Ovary (tissue), 9 donors: ENCODE results near the gene BAX. TPM values are rescaled to one million over a fixed set of nuclear protein-coding genes. Genes with fewer than 3 reads are reported as not detected.
A peak's percentile ranks its signal among the peaks of the same experiment; 100 is the strongest.
"Not testable (repeated sequence)": the region's sequence is repeated elsewhere in the genome, so short reads cannot be mapped to it uniquely, and the experiment has no call there.

Experiments used
- DNase-seq, 5 donors: peaks; one replicate each; pipeline ENCODE4 v3.0.0-alpha.2; 2019 to 2020
- H3K27ac ChIP-seq, 2 donors: fragments of 200-600 bp; one replicate each; pipeline versions ENCODE4 v1.5.1 to v1.8.0; 2019 to 2022
- H3K27me3 ChIP-seq: fragments of 200-600 bp; one replicate; pipeline ENCODE4 v1.8.0; 2022
- H3K36me3 ChIP-seq: fragments of 200-600 bp; sonication (generic); one replicate; pipeline ENCODE4 v1.5.1; 2019
- H3K4me1 ChIP-seq: one replicate; pipeline ENCODE4 v1.8.1; 2013; ENCODE audit warnings: mild to moderate bottlenecking, moderate library complexity; ENCODE audit not compliant: insufficient read depth
- H3K4me3 ChIP-seq: fragments of 200-600 bp; sonication (generic); one replicate; pipeline ENCODE4 v1.5.1; 2017
- H3K9me3 ChIP-seq, 2 donors: fragments of 200-600 bp in 1 of 2; sonication (generic) in 1 of 2; one replicate each; pipeline versions ENCODE4 v1.5.1 to v1.8.1; 2013 to 2019; ENCODE audit warnings: mild to moderate bottlenecking in 1 of 2, moderate library complexity in 1 of 2
- EP300 ChIP-seq: sonication (generic); formaldehyde crosslinking; IDR thresholded peaks from one replicate; pipeline ENCODE4 v1.6.1; 2017; ENCODE audit warnings: antibody characterized with exemption
- POLR2A ChIP-seq: fragments of 450-650 bp; IDR thresholded peaks from one replicate; pipeline ENCODE4 v1.6.1; 2017; ENCODE audit warnings: antibody characterized with exemption, mild to moderate bottlenecking, moderate library complexity
- WGBS, 3 donors: extraction: QIAGEN DNeasy Blood & Tissue Kit in 1 of 3; methylation state at CpG; one replicate each; pipeline versions ENCODE4 v1.1.5 to v1.1.7; 2013 to 2017; 5-methylcytosine and 5-hydroxymethylcytosine counted together
- intact Hi-C, 4 donors: fragments of 100-400 bp; cut with DNase I; formaldehyde crosslinking; loops; one replicate each; pipeline versions ENCODE4 v1.11.0 to v1.15.1; 2022 to 2023
- polyA plus RNA-seq, 2 donors: library from polyadenylated mRNA; stranded (reverse); fragments of 200-250 nt in 1 of 2; fragments of 350-450 nt in 1 of 2; fragmentation: Illumina TruSeq in 1 of 2; extraction: RNeasy Lipid Tissue Mini Kit (QIAGEN cat#74804) in 1 of 2; gene quantifications; one replicate each; pipeline ENCODE4 v1.2.3, GENCODE V29; 2013 to 2014
- total RNA-seq, 7 donors: library from RNA; depleted of rRNA in 2 of 7; stranded (reverse); fragments of >200 nt in 2 of 7; fragmentation: NEBNext Ultra II Directional in 3 of 7; extraction: Animal tissue kit (Norgen Biotek cat#: 25700) in 3 of 7; gene quantifications; one replicate each; pipeline versions ENCODE4 v1.1.0 to v1.2.4, GENCODE V29; 2016 to 2023
- TF ChIP-seq, protein P1 (sequence below), 3 donors: fragments of 450-650 bp in 2 of 3; fragments of 200-600 bp in 1 of 3; IDR thresholded peaks; one replicate each; pipeline versions ENCODE4 v1.5.1 to v1.8.0; 2016 to 2022; ENCODE audit warnings: antibody characterized with exemption in 3 of 3, mild to moderate bottlenecking in 1 of 3
- donor health status: DM: no; HTN: no; CAD: no; lungs with moderate emphysema.
- donor health status: DM: no; HTN: no; CAD: no.
- donor health status: Bipolar disorder and iron deficiency.
- donor health status: DM: yes; HTN: yes; CAD: no.
- donor health status: DM: no; HTN: no; CAD: no.
- donor health status: DM: yes; HTN: yes; CAD: no.

BAX gene
- total and polyA plus RNA-seq, 9 donors, result 10.6 to 57.7 (median 45.9) TPM

DNA sequence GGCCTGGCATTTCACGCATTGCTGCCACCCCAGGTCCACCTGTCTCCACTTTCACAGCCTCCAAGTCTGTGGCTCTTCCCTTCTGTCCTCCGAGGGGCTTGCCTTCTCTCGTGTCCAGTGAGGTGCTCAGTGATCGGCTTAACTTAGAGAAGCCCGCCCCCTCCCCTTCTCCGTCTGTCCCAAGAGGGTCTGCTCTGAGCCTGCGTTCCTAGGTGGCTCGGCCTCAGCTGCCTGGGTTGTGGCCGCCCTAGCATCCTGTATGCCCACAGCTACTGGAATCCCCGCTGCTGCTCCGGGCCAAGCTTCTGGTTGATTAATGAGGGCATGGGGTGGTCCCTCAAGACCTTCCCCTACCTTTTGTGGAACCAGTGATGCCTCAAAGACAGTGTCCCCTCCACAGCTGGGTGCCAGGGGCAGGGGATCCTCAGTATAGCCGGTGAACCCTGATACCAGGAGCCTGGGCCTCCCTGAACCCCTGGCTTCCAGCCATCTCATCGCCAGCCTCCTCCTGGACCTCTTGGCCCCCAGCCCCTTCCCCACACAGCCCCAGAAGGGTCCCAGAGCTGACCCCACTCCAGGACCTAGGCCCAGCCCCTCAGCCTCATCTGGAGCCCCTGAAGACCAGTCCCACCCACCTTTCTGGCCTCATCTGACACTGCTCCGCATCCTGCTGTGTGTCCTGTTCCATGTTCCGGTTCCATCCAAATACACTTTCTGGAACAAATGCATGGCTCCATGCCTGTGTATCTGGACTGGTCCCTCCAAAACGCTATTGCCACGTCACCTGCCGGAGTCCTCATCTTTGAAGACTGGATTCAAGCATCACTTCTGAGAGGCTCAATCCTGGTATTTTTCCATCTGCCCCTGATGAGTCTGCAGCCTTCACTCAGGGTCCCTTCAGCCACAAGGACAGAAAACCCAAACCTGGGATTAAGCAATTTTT, 31.9 kb upstream of the BAX start:
- H3K9me3 ChIP-seq, result no peaks in the 10 kb centered on the region
- intact Hi-C loops, result no loop called here
- no peaks in the 10 kb centered on the region for H3K27me3 ChIP-seq
- no peak overlapping the region for H3K4me3 ChIP-seq
- 81 to 84% (median 83%) methylated on average over 18 of the region's 18 CpGs for WGBS, 3 donors
- H3K4me1 ChIP-seq, result no peaks in the 10 kb centered on the region
- no peak for DNase-seq
- H3K27ac ChIP-seq, result no peak overlapping the region
- no peaks in the 10 kb centered on the region for H3K36me3 ChIP-seq
- TF ChIP-seq EP300 (no peak), POLR2A (no peak)
- TF ChIP-seq, protein P1, sequence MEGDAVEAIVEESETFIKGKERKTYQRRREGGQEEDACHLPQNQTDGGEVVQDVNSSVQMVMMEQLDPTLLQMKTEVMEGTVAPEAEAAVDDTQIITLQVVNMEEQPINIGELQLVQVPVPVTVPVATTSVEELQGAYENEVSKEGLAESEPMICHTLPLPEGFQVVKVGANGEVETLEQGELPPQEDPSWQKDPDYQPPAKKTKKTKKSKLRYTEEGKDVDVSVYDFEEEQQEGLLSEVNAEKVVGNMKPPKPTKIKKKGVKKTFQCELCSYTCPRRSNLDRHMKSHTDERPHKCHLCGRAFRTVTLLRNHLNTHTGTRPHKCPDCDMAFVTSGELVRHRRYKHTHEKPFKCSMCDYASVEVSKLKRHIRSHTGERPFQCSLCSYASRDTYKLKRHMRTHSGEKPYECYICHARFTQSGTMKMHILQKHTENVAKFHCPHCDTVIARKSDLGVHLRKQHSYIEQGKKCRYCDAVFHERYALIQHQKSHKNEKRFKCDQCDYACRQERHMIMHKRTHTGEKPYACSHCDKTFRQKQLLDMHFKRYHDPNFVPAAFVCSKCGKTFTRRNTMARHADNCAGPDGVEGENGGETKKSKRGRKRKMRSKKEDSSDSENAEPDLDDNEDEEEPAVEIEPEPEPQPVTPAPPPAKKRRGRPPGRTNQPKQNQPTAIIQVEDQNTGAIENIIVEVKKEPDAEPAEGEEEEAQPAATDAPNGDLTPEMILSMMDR (IDR thresholded peaks at IDR 0.05), result no peak

DNA sequence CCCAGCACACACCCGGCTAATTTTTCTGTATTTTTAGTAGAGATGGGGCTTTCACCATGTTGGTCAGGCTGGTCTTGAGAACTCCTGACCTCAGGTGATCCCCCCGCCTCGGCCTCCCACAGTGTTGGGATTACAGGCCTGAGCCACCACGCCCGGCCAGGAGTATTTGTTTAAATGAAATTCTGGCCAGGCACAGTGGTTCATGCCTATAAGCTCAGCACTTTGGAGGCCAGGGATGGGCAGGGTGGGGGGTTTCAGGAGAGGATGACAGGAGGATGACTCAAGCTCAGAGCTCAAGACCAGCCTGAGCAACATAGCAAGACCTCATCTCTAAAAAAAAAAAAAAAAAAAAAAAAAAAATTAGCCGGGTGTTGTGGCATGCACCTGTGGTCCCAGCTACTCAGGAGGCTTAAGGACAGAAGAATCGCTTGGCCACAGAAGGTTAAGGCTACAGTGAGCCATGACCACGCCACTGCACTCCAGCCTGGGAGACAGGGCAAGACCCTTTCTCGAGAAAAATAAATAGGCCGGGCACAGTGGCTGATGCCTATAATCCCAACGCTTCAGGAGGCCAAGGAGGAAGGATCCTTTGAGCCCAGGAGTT, 29.3 kb upstream of the BAX start:
- TF ChIP-seq POLR2A (no peak), EP300 (no peak)
- intact Hi-C loops, result no loop called here
- no peaks in the 10 kb centered on the region for H3K4me1 ChIP-seq
- H3K9me3 ChIP-seq, result no peaks in the 10 kb centered on the region
- no peak overlapping the region for H3K27ac ChIP-seq
- no peaks in the 10 kb centered on the region for H3K27me3 ChIP-seq
- H3K36me3 ChIP-seq, result no peaks in the 10 kb centered on the region
- H3K4me3 ChIP-seq, result no peak overlapping the region
- DNase-seq, result no peak
- 76 to 81% (median 78%) methylated on average over 11 of the region's 11 CpGs for WGBS, 3 donors

DNA sequence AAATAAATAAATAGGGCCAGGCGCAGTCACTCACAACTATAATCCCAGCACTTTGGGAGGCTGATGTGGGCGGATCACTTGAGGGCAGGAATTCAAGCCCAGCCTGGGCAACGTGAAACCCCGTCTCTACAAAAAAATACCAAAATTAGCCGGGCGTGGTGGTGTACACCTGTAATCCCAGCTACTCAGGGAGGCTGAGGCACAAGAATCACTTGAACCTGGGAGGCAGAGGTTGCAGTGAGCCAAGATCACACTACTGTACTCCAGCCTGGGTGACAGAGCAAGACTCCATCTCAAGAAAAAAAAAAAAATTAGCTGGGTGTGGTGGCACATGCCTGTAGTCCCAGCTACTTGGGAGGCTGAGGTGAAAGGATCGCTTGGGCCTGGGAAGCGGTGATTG, 28.8 kb upstream of the BAX start:
- H3K9me3 ChIP-seq, H3K4me1 ChIP-seq, H3K27ac ChIP-seq, intact Hi-C loops, H3K27me3 ChIP-seq, DNase-seq, H3K4me3 ChIP-seq, H3K36me3 ChIP-seq: not testable (repeated sequence)
- WGBS, 3 donors, result 72 to 81% (median 75%) methylated on average over 8 of the region's 8 CpGs

DNA sequence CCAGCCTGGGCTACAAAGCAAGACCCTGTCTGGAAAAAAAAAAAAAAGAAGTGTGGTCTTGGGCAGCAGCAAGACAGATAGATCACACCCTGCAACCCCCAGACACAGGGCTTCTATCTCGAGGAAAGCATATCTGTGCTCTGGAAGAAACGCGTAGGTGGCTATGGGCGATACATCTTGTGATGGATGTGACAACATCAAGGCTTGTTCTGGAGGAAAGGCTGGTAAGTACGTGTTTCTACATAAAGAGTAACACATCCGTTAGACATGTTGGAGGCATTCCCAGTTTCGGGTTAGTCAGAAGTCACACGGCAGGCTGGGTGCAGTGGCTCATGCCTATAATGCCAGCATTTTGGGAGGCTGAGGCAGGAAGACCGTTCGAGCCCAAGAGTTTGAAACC, 27.8 kb upstream of the BAX start:
- Histone ChIP-seq H3K4me3 (no peak overlapping the region), H3K36me3 (no peaks in the 10 kb centered on the region), H3K9me3 (no peaks in the 10 kb centered on the region), H3K27me3 (no peaks in the 10 kb centered on the region), H3K4me1 (no peaks in the 10 kb centered on the region), H3K27ac (no peak overlapping the region)
- TF ChIP-seq EP300 (no peak), POLR2A (no peak)
- TF ChIP-seq, protein P1 (IDR thresholded peaks at IDR 0.05), result no peak
- peak in 2 of 5 donors; percentile 39 to 52 for DNase-seq
- intact Hi-C loops, result no loop called here
- 10 to 18% (median 16%) methylated on average over 10 of the region's 10 CpGs for WGBS, 3 donors

DNA sequence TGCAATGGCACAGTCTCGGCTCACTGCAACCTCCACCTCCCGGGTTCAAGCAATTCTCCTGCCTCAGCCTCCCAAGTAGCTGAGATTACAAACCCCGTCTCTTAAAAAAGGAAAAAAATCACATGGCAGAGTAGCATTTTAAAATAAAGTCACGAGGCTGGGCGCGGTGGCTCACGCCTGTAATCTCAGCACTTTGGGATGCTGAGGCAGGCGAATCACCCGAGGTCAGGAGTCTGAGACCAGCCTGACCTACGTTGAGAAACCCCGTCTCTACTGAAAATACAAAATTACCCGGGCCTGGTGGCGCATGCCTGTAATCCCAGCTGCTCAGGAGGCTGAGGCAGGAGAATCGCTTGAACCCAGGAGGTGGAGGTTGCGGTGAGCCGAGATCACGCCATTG, 27.0 kb upstream of the BAX start:
- H3K27me3 ChIP-seq, H3K36me3 ChIP-seq, H3K27ac ChIP-seq, H3K4me1 ChIP-seq, intact Hi-C loops, DNase-seq, H3K9me3 ChIP-seq, H3K4me3 ChIP-seq: not testable (repeated sequence)
- 80 to 89% (median 85%) methylated on average over 17 of the region's 17 CpGs for WGBS, 3 donors
